Lower leg skin (tissue), 4 donors: ENCODE data around the gene PDIA2. TPM values are rescaled to one million over a fixed set of nuclear protein-coding genes. Genes with fewer than 3 reads are reported as not detected.

Source experiments
- DNase-seq, 2 donors: peaks; one replicate each; pipeline ENCODE4 v3.0.0-alpha.2; 2019; ENCODE audit warnings: low spot score in 2 of 2
- H3K4me3 ChIP-seq: fragments of 200-600 bp; sonication (generic); 2 replicates; pipeline ENCODE4 v1.5.1; 2017; ENCODE audit warnings: mild to moderate bottlenecking, low read depth; ENCODE audit not compliant: poor library complexity, severe bottlenecking
- CTCF ChIP-seq, 3 donors: fragments of 450-650 bp; IDR thresholded peaks; one replicate each; pipeline ENCODE4 v1.5.1; 2016; ENCODE audit warnings: antibody characterized with exemption in 3 of 3, mild to moderate bottlenecking in 3 of 3, moderate library complexity in 2 of 3
- POLR2A ChIP-seq, 2 donors: fragments of 450-650 bp; IDR thresholded peaks; one replicate each; pipeline ENCODE4 v1.6.1; 2016 to 2017; ENCODE audit warnings: antibody characterized with exemption in 2 of 2, mild to moderate bottlenecking in 1 of 2, moderate library complexity in 1 of 2
- WGBS, 2 donors: methylation state at CpG; one replicate each; pipeline ENCODE4 v1.1.5; 2018; 5-methylcytosine and 5-hydroxymethylcytosine counted together
- intact Hi-C: fragments of 100-400 bp; cut with DNase I; formaldehyde crosslinking; loops from one replicate; pipeline ENCODE4 v1.15.0; 2023; ENCODE audit warnings: low total_unique reads
- total RNA-seq, 4 donors: library from RNA; depleted of rRNA; stranded (reverse); fragments of >200 nt; gene quantifications; one replicate each; pipeline ENCODE4 v1.1.0, GENCODE V29; 2016

The PDIA2 gene
- total RNA-seq, 4 donors from 2014 or later = 0.12 to 0.45 (median 0.23) TPM; not detected in 1

GRCh38 chr16:301950-302349 lies 19.0 kb downstream of the PDIA2 start:
- WGBS, 2 donors = 96 to 98% methylated on average over 2 to 13 of the region's 13 CpGs
- TF ChIP-seq POLR2A (IDR thresholded peaks at IDR 0.05) (no peak), CTCF (IDR thresholded peaks at IDR 0.05) (no peak)
- no peak for DNase-seq
- no peak overlapping the region for H3K4me3 ChIP-seq
- intact Hi-C loops = no loop called here

- no peak for DNase-seq
- TF ChIP-seq CTCF (IDR thresholded peaks at IDR 0.05) = no peak
- no peak for TF ChIP-seq POLR2A (IDR thresholded peaks at IDR 0.05)
- 89 to 94% methylated on average over 39 to 43 of the region's 43 CpGs for WGBS, 2 donors
- H3K4me3 ChIP-seq = no peak overlapping the region
- intact Hi-C loops = no loop called here
Observed at GRCh38 chr16:303760-304505, 21.0 kb downstream of the PDIA2 start.

GRCh38 chr16:305916-306626 lies 23.1 kb downstream of the PDIA2 start:
- WGBS, 2 donors = 56 to 58% methylated on average over 19 of the region's 19 CpGs
- intact Hi-C loops = no loop called here
- no peak for DNase-seq
- TF ChIP-seq CTCF (IDR thresholded peaks at IDR 0.05) (no peak), POLR2A (IDR thresholded peaks at IDR 0.05) (no peak)
- H3K4me3 ChIP-seq = no peak overlapping the region

- TF ChIP-seq CTCF (IDR thresholded peaks at IDR 0.05) = no peak
- no peak for TF ChIP-seq POLR2A (IDR thresholded peaks at IDR 0.05)
- 66 to 77% methylated on average over 17 of the region's 17 CpGs for WGBS, 2 donors
- H3K4me3 ChIP-seq = no peak overlapping the region
- intact Hi-C loops = no loop called here
- no peak for DNase-seq
Observed at GRCh38 chr16:306911-307370, 24.0 kb downstream of the PDIA2 start.

GRCh38 chr16:307691-308312 lies 24.8 kb downstream of the PDIA2 start:
- WGBS, 2 donors = 90 to 94% methylated on average over 21 of the region's 21 CpGs
- H3K4me3 ChIP-seq = no peak overlapping the region
- intact Hi-C loops = no loop called here
- DNase-seq = no peak
- no peak for TF ChIP-seq CTCF (IDR thresholded peaks at IDR 0.05)
- TF ChIP-seq POLR2A (IDR thresholded peaks at IDR 0.05) = no peak
